ENCODE measurements around the gene CLCN4.
A peak's percentile ranks its signal among the peaks of the same experiment; 100 is the strongest.

The CLCN4 gene

DNA sequence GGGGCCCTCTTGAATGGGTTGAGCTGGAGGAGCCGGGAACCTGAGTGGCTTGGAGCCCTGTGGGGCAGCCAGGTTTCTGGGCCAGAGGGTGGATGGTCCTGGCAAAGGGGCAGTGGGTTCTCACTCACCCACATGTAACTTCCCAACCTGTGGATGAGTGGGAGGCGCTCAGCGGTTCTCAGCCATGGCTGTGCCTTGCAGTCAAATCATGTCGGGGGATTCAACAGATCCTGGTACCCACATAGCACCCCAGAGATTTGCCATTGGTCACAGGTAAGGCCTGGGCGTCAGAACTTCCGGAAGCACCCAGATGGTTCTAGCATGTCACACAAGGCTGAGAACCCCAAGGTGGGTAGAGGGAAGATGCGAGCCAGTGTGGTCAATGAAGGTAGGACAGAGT is 21.9 kb upstream of the CLCN4 start:
- Histone ChIP-seq H3K4me3 (ENCODE audit: low read length) (no peak overlapping the region), H3K9ac (ENCODE audit: low read length) (no peak overlapping the region), H3K4me1 (ENCODE audit: control insufficient read depth, insufficient read depth, low read length) (no peaks in the 10 kb centered on the region), H3K27me3 (ENCODE audit: control insufficient read depth, insufficient read depth, low read length) (no peaks in the 10 kb centered on the region), H3K27ac (ENCODE audit: low read depth, low read length) (no peak overlapping the region), H3K36me3 (ENCODE audit: control insufficient read depth, insufficient read depth, low read length) (peaks cover 9% of the 10 kb centered on the region)

- Histone ChIP-seq H3K27me3 (ENCODE audit: control insufficient read depth, insufficient read depth, low read length) (no peaks in the 10 kb centered on the region), H3K36me3 (ENCODE audit: control insufficient read depth, insufficient read depth, low read length) (peaks cover 4% of the 10 kb centered on the region), H3K27ac (ENCODE audit: low read depth, low read length) (no peak overlapping the region), H3K9ac (ENCODE audit: low read length) (no peak overlapping the region), H3K4me3 (ENCODE audit: low read length) (no peak overlapping the region), H3K4me1 (ENCODE audit: control insufficient read depth, insufficient read depth, low read length) (no peaks in the 10 kb centered on the region)
These were observed 21.0 kb upstream of the CLCN4 start for GRCh38 chrX:10135561-10136399.

GRCh38 chrX:10138726-10139125 is 18.0 kb upstream of the CLCN4 start:
- Histone ChIP-seq H3K4me1 (ENCODE audit: control insufficient read depth, insufficient read depth, low read length) (no peaks in the 10 kb centered on the region), H3K9ac (ENCODE audit: low read length) (no peak overlapping the region), H3K27me3 (ENCODE audit: control insufficient read depth, insufficient read depth, low read length) (no peaks in the 10 kb centered on the region), H3K4me3 (ENCODE audit: low read length) (no peak overlapping the region), H3K36me3 (ENCODE audit: control insufficient read depth, insufficient read depth, low read length) (peaks cover 4% of the 10 kb centered on the region), H3K27ac (ENCODE audit: low read depth, low read length) (no peak overlapping the region)

GRCh38 chrX:10140264-10140663 is 16.5 kb upstream of the CLCN4 start:
- H3K9ac ChIP-seq (ENCODE audit: low read length): no peak overlapping the region
- H3K4me3 ChIP-seq (ENCODE audit: low read length): no peak overlapping the region
- no peaks in the 10 kb centered on the region for H3K27me3 ChIP-seq (ENCODE audit: control insufficient read depth, insufficient read depth, low read length)
- H3K36me3 ChIP-seq (ENCODE audit: control insufficient read depth, insufficient read depth, low read length): peaks cover 3% of the 10 kb centered on the region
- no peak overlapping the region for H3K27ac ChIP-seq (ENCODE audit: low read depth, low read length)
- H3K4me1 ChIP-seq (ENCODE audit: control insufficient read depth, insufficient read depth, low read length): no peaks in the 10 kb centered on the region

DNA sequence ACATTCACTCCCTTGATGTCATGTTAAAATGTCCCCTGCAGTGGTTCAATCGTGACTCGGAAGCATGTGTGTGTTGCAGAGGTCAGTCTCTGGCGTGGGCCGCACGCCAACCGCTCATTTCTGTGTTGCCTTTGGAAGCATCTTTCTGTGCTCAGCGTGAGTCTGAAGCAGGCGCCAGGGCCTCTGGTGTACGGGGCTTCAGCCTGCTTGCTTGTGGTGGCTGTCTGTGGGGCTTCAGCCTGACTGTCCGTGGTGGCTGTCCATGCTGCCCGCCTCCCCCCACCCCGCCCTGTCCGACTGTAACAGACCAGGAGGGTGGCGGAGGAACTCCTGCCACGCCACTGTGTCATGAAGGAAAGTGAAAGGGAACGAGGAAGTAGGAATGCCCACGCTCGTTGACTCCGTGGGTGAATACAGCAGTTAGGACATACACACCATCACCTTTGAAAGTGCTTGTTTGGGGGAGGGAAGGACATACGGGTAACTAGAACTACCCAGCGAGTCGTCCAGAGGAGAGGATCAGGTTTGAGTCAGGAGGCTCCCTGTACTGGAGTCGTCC is 14.7 kb upstream of the CLCN4 start:
- no peaks in the 10 kb centered on the region for H3K27me3 ChIP-seq (ENCODE audit: control insufficient read depth, insufficient read depth, low read length)
- no peaks in the 10 kb centered on the region for H3K4me1 ChIP-seq (ENCODE audit: control insufficient read depth, insufficient read depth, low read length)
- H3K27ac ChIP-seq (ENCODE audit: low read depth, low read length): no peak overlapping the region
- no peak overlapping the region for H3K4me3 ChIP-seq (ENCODE audit: low read length)
- no peak overlapping the region for H3K9ac ChIP-seq (ENCODE audit: low read length)
- no peaks in the 10 kb centered on the region for H3K36me3 ChIP-seq (ENCODE audit: control insufficient read depth, insufficient read depth, low read length)

- H3K27ac ChIP-seq (ENCODE audit: low read depth, low read length): no peak overlapping the region
- no peaks in the 10 kb centered on the region for H3K36me3 ChIP-seq (ENCODE audit: control insufficient read depth, insufficient read depth, low read length)
- H3K4me1 ChIP-seq (ENCODE audit: control insufficient read depth, insufficient read depth, low read length): no peaks in the 10 kb centered on the region
- no peaks in the 10 kb centered on the region for H3K27me3 ChIP-seq (ENCODE audit: control insufficient read depth, insufficient read depth, low read length)
- H3K4me3 ChIP-seq (ENCODE audit: low read length): no peak overlapping the region
- H3K9ac ChIP-seq (ENCODE audit: low read length): no peak overlapping the region
These were observed 13.4 kb upstream of the CLCN4 start for GRCh38 chrX:10143071-10143983.

GRCh38 chrX:10146346-10146745 is 10.4 kb upstream of the CLCN4 start:
- H3K4me3 ChIP-seq (ENCODE audit: low read length): no peak overlapping the region
- no peaks in the 10 kb centered on the region for H3K27me3 ChIP-seq (ENCODE audit: control insufficient read depth, insufficient read depth, low read length)
- no peaks in the 10 kb centered on the region for H3K4me1 ChIP-seq (ENCODE audit: control insufficient read depth, insufficient read depth, low read length)
- H3K36me3 ChIP-seq (ENCODE audit: control insufficient read depth, insufficient read depth, low read length): no peaks in the 10 kb centered on the region
- H3K27ac ChIP-seq (ENCODE audit: low read depth, low read length): no peak overlapping the region
- no peak overlapping the region for H3K9ac ChIP-seq (ENCODE audit: low read length)

DNA sequence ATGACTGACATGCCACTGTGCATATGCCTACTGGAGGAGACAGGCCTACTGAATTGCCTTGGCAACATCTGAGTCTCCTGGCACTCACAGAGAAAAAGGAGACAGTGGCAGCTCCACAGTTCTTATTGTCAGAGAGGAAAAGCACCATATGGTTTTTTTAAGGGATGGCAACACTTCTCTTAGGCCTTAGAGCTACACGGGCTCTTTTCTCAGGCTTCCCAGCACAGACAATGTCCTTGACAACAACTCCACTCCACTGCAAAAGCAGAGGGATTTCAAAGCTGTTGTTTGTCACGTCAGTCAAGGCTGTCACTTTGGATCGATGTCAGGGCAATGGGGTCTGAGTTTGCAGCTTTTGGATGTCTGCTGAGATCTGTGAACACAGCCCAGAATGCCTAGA is 4.7 kb upstream of the CLCN4 start:
- H3K9ac ChIP-seq (ENCODE audit: low read length): no peak overlapping the region
- H3K27me3 ChIP-seq (ENCODE audit: control insufficient read depth, insufficient read depth, low read length): no peaks in the 10 kb centered on the region
- H3K4me1 ChIP-seq (ENCODE audit: control insufficient read depth, insufficient read depth, low read length): no peaks in the 10 kb centered on the region
- H3K4me3 ChIP-seq (ENCODE audit: low read length): no peak overlapping the region
- no peaks in the 10 kb centered on the region for H3K36me3 ChIP-seq (ENCODE audit: control insufficient read depth, insufficient read depth, low read length)
- no peak overlapping the region for H3K27ac ChIP-seq (ENCODE audit: low read depth, low read length)

GRCh38 chrX:10155137-10155536 is 1.6 kb upstream of the CLCN4 start:
- H3K9ac ChIP-seq (ENCODE audit: low read length): no peak overlapping the region
- H3K4me1 ChIP-seq (ENCODE audit: control insufficient read depth, insufficient read depth, low read length): no peaks in the 10 kb centered on the region
- H3K36me3 ChIP-seq (ENCODE audit: control insufficient read depth, insufficient read depth, low read length): no peaks in the 10 kb centered on the region
- no peak overlapping the region for H3K4me3 ChIP-seq (ENCODE audit: low read length)
- H3K27me3 ChIP-seq (ENCODE audit: control insufficient read depth, insufficient read depth, low read length): peaks cover 2% of the 10 kb centered on the region
- no peak overlapping the region for H3K27ac ChIP-seq (ENCODE audit: low read depth, low read length)

DNA sequence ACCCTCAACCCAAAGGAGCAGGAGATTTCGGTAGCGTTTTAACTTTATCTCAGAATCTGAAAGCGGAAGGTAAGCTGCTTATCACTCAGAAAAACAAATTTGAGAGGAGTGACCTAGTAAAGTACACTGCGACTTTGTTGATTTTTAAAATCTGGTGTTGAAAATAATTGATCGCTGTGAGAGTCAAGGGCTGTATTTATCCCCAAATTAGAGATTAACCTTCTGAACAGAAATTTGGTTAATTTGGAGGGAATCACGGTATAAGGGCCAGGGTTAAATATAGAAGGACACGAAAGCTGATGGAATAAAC is 212 bp downstream of the CLCN4 start:
- Histone ChIP-seq H3K4me1 (ENCODE audit: control insufficient read depth, insufficient read depth, low read length) (no peaks in the 10 kb centered on the region), H3K36me3 (ENCODE audit: control insufficient read depth, insufficient read depth, low read length) (no peaks in the 10 kb centered on the region), H3K27me3 (ENCODE audit: control insufficient read depth, insufficient read depth, low read length) (peaks cover 7% of the 10 kb centered on the region), H3K4me3 (ENCODE audit: low read length) (peak overlapping the region; percentile 28), H3K9ac (ENCODE audit: low read length) (no peak overlapping the region), H3K27ac (ENCODE audit: low read depth, low read length) (no peak overlapping the region)

- no peaks in the 10 kb centered on the region for H3K4me1 ChIP-seq (ENCODE audit: control insufficient read depth, insufficient read depth, low read length)
- peaks cover 7% of the 10 kb centered on the region for H3K27me3 ChIP-seq (ENCODE audit: control insufficient read depth, insufficient read depth, low read length)
- H3K27ac ChIP-seq (ENCODE audit: low read depth, low read length): no peak overlapping the region
- no peak overlapping the region for H3K9ac ChIP-seq (ENCODE audit: low read length)
- H3K36me3 ChIP-seq (ENCODE audit: control insufficient read depth, insufficient read depth, low read length): no peaks in the 10 kb centered on the region
- H3K4me3 ChIP-seq (ENCODE audit: low read length): no peak overlapping the region
These were observed 768 bp downstream of the CLCN4 start for GRCh38 chrX:10157543-10157942.

DNA sequence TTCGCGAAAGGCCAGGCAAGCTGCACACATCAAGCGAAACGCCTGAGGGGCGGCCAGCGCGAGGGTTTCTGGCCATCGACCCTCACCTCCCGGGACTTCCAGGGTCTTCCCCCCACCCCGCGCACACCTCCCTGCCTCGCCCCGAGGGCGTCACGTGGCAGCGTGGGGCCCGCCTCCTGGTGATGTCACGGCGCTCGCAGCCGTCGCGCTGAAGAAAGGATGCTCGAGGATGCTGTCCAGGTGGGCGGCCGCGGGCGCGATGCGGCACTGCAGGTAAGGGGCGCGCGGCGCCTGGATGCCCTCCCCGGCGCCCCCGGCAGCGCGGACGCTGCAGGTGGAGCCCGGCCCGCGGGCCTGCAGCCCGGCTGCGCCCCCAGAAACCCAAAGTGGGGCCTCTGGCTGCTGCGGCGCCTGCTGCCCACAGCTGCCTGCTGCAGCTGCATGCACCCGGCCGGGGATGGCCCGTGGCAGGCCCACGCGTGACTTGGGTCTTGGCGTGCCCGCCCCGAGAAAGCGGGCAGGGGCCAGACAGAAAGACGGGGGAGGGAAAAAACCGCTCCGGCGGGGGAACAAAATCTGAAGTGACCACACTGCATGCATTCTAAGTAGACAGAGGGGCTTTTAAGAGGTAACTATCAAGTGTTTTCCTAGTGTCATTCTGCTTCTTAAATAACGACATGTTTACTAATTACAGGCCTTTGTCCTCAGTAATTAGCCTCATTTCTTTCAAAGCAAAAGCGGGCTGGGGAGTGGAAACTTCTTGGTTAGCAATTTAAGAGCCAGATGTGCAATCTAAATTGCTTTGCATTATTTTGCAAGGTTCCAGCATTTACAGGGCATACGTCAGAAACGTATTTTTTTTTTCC is 1.7 kb downstream of the CLCN4 start:
- H3K4me3 ChIP-seq (ENCODE audit: low read length): peak overlapping the region; percentile 10
- H3K36me3 ChIP-seq (ENCODE audit: control insufficient read depth, insufficient read depth, low read length): no peaks in the 10 kb centered on the region
- no peak overlapping the region for H3K9ac ChIP-seq (ENCODE audit: low read length)
- H3K4me1 ChIP-seq (ENCODE audit: control insufficient read depth, insufficient read depth, low read length): no peaks in the 10 kb centered on the region
- peaks cover 7% of the 10 kb centered on the region for H3K27me3 ChIP-seq (ENCODE audit: control insufficient read depth, insufficient read depth, low read length)
- H3K27ac ChIP-seq (ENCODE audit: low read depth, low read length): no peak overlapping the region
